ENCODE data around the gene AGBL5.

- TF ChIP-seq, protein P1, sequence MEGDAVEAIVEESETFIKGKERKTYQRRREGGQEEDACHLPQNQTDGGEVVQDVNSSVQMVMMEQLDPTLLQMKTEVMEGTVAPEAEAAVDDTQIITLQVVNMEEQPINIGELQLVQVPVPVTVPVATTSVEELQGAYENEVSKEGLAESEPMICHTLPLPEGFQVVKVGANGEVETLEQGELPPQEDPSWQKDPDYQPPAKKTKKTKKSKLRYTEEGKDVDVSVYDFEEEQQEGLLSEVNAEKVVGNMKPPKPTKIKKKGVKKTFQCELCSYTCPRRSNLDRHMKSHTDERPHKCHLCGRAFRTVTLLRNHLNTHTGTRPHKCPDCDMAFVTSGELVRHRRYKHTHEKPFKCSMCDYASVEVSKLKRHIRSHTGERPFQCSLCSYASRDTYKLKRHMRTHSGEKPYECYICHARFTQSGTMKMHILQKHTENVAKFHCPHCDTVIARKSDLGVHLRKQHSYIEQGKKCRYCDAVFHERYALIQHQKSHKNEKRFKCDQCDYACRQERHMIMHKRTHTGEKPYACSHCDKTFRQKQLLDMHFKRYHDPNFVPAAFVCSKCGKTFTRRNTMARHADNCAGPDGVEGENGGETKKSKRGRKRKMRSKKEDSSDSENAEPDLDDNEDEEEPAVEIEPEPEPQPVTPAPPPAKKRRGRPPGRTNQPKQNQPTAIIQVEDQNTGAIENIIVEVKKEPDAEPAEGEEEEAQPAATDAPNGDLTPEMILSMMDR (conservative IDR thresholded peaks at IDR 0.05 in 1 of 2, IDR thresholded peaks at IDR 0.05 in 1 of 2; ENCODE audit: low read depth in 1 of 2, low read length in 2 of 2): no peak
- TF ChIP-seq EZH2 (IDR thresholded peaks at IDR 0.05; ENCODE audit: low read length, missing control alignments): no peak
Measured at GRCh38 chr2:27007416-27008374, 43.8 kb upstream of the AGBL5 start.

All from fibroblast of lung (primary cell).